GM19468 (cell line): ENCODE measurements around the gene ZBTB7C.
"Not testable (repeated sequence)": the region's sequence is repeated elsewhere in the genome, so short reads cannot be mapped to it uniquely, and the experiment has no call there.

ENCODE experiments used
- ATAC-seq: cut with Tn5 transposase; IDR thresholded peaks from one replicate; pipeline ENCODE4 v1.9.1; 2021; ENCODE audit warnings: mild to moderate bottlenecking, moderate library complexity, moderate number of reproducible peaks; ENCODE audit not compliant: unreplicated experiment; ENCODE audit errors: extremely low read depth

Gene ZBTB7C

GRCh38 chr18:48281460-48281859 lies 127.7 kb downstream of the ZBTB7C start:
- ATAC-seq = not testable (repeated sequence)

GRCh38 chr18:48279312-48279711 lies 129.9 kb downstream of the ZBTB7C start:
- ATAC-seq = no peak

GRCh38 chr18:48278081-48278480 lies 131.1 kb downstream of the ZBTB7C start:
- ATAC-seq = no peak

- no peak for ATAC-seq
Measured at GRCh38 chr18:48274301-48274700, 134.9 kb downstream of the ZBTB7C start.

GRCh38 chr18:48270929-48271328 lies 138.3 kb downstream of the ZBTB7C start:
- ATAC-seq = no peak

- ATAC-seq = no peak
Measured at GRCh38 chr18:48265328-48265727, 143.9 kb downstream of the ZBTB7C start.

GRCh38 chr18:48263914-48264902 lies 145.0 kb downstream of the ZBTB7C start:
- ATAC-seq = no peak

- no peak for ATAC-seq
Measured at GRCh38 chr18:48263192-48263853, 145.9 kb downstream of the ZBTB7C start.

GRCh38 chr18:48260237-48260636 lies 148.9 kb downstream of the ZBTB7C start:
- no peak for ATAC-seq

- ATAC-seq = no peak
Measured at GRCh38 chr18:48256848-48257247, 152.3 kb downstream of the ZBTB7C start.

- no peak for ATAC-seq
Measured at GRCh38 chr18:48254077-48254602, 155.0 kb downstream of the ZBTB7C start.

GRCh38 chr18:48252525-48252924 lies 156.7 kb downstream of the ZBTB7C start:
- ATAC-seq = no peak

- no peak for ATAC-seq
Measured at GRCh38 chr18:48250918-48251317, 158.3 kb downstream of the ZBTB7C start.

GRCh38 chr18:48250362-48250907 lies 158.7 kb downstream of the ZBTB7C start:
- no peak for ATAC-seq

GRCh38 chr18:48249854-48250253 lies 159.3 kb downstream of the ZBTB7C start:
- ATAC-seq = no peak

- no peak for ATAC-seq
Measured at GRCh38 chr18:48244530-48244929, 164.7 kb downstream of the ZBTB7C start.

- ATAC-seq = no peak
Measured at GRCh38 chr18:48238636-48239035, 170.5 kb downstream of the ZBTB7C start.

- ATAC-seq = no peak
Measured at GRCh38 chr18:48238206-48238605, 171.0 kb downstream of the ZBTB7C start.

GRCh38 chr18:48236822-48237221 lies 172.4 kb downstream of the ZBTB7C start:
- no peak for ATAC-seq

- no peak for ATAC-seq
Measured at GRCh38 chr18:48230467-48231113, 178.6 kb downstream of the ZBTB7C start.
